Liver (tissue), 9 donors: ENCODE data around the gene TRIO. TPM values are rescaled to one million over a fixed set of nuclear protein-coding genes. Genes with fewer than 3 reads are reported as not detected.

ENCODE experiments used
- DNase-seq: peaks from one replicate; pipeline ENCODE4 v3.0.0-alpha.2; 2017; ENCODE audit warnings: low spot score
- H3K27ac ChIP-seq, 2 donors: one replicate each; pipeline ENCODE4 v1.7.0; 2013; ENCODE audit warnings: inconsistent platforms in 2 of 2, low read length in 2 of 2, control low read depth in 1 of 2, low read depth in 1 of 2, mild to moderate bottlenecking in 1 of 2
- H3K27me3 ChIP-seq, 4 donors: one replicate each; pipeline versions ENCODE4 v1.6.1 to v1.7.0; 2013; ENCODE audit warnings: low read length in 3 of 4, inconsistent platforms in 1 of 4, mild to moderate bottlenecking in 1 of 4, moderate library complexity in 1 of 4; ENCODE audit not compliant: control insufficient read depth in 4 of 4, insufficient read depth in 4 of 4
- H3K36me3 ChIP-seq, 4 donors: one replicate each; pipeline versions ENCODE4 v1.6.1 to v1.7.0; 2013; ENCODE audit warnings: low read length in 3 of 4, mild to moderate bottlenecking in 3 of 4, low read depth in 1 of 4, moderate library complexity in 1 of 4; ENCODE audit not compliant: control insufficient read depth in 4 of 4, insufficient read depth in 3 of 4
- H3K4me1 ChIP-seq, 4 donors: one replicate each; pipeline versions ENCODE4 v1.6.1 to v1.7.0; 2013; ENCODE audit warnings: low read length in 3 of 4, mild to moderate bottlenecking in 3 of 4, moderate library complexity in 1 of 4; ENCODE audit not compliant: control insufficient read depth in 4 of 4, insufficient read depth in 4 of 4
- H3K4me3 ChIP-seq, 3 donors: one replicate each; pipeline versions ENCODE4 v1.6.1 to v1.7.0; 2013; ENCODE audit warnings: low read length in 3 of 3, control low read depth in 1 of 3, low read depth in 1 of 3, mild to moderate bottlenecking in 1 of 3
- H3K9ac ChIP-seq, 2 donors: one replicate each; pipeline ENCODE4 v1.7.0; 2013; ENCODE audit warnings: low read length in 2 of 2, mild to moderate bottlenecking in 2 of 2, moderate library complexity in 2 of 2, control low read depth in 1 of 2, low read depth in 1 of 2
- H3K9me3 ChIP-seq, 4 donors: one replicate each; pipeline versions ENCODE4 v1.6.1 to v1.7.0; 2013; ENCODE audit warnings: low read length in 3 of 4; ENCODE audit not compliant: control insufficient read depth in 4 of 4
- ATF3 ChIP-seq: IDR thresholded peaks from 2 replicates; pipeline ENCODE4 v1.6.1; 2016; ENCODE audit warnings: antibody characterized with exemption
- CTCF ChIP-seq: fragments of 150-350 bp; IDR thresholded peaks from 2 replicates; pipeline ENCODE4 v1.5.1; 2017; ENCODE audit warnings: improper control_type of control experiment, low read depth, low read length; ENCODE audit not compliant: missing input control
- EGR1 ChIP-seq, 2 donors: IDR thresholded peaks; 2 replicates each; pipeline ENCODE4 v1.6.1; 2016 to 2018; ENCODE audit warnings: antibody characterized with exemption in 2 of 2, low read depth in 2 of 2
- FOXA1 ChIP-seq: IDR thresholded peaks from 2 replicates; pipeline ENCODE4 v1.6.1; 2016; ENCODE audit warnings: antibody characterized with exemption
- GABPA ChIP-seq, 2 donors: IDR thresholded peaks in 1 of 2; conservative IDR thresholded peaks in 1 of 2; 2 replicates each; pipeline ENCODE4 v1.6.1; 2016; ENCODE audit warnings: antibody characterized with exemption in 2 of 2, mild to moderate bottlenecking in 1 of 2, moderate library complexity in 1 of 2
- HNF4A ChIP-seq, 2 donors: conservative IDR thresholded peaks; 2 replicates each; pipeline ENCODE4 v1.6.1; 2016; ENCODE audit warnings: antibody characterized with exemption in 2 of 2, mild to moderate bottlenecking in 2 of 2
- HNF4G ChIP-seq: IDR thresholded peaks from 2 replicates; pipeline ENCODE4 v1.6.1; 2016; ENCODE audit warnings: antibody characterized with exemption
- JUND ChIP-seq, 2 donors: IDR thresholded peaks; 2 replicates each; pipeline ENCODE4 v1.6.1; 2016; ENCODE audit warnings: antibody characterized with exemption in 2 of 2
- NR2F2 ChIP-seq: IDR thresholded peaks from 2 replicates; pipeline ENCODE4 v1.6.1; 2016; ENCODE audit warnings: antibody characterized with exemption
- REST ChIP-seq: IDR thresholded peaks from 2 replicates; pipeline ENCODE4 v1.6.1; 2016; ENCODE audit warnings: antibody characterized with exemption, mild to moderate bottlenecking
- RXRA ChIP-seq, 2 donors: IDR thresholded peaks; 2 replicates each; pipeline ENCODE4 v1.6.1; 2017 to 2018; ENCODE audit warnings: antibody characterized with exemption in 2 of 2, mild to moderate bottlenecking in 1 of 2
- SP1 ChIP-seq: IDR thresholded peaks from 2 replicates; pipeline ENCODE4 v1.6.1; 2018; ENCODE audit warnings: antibody characterized with exemption, mild to moderate bottlenecking
- TAF1 ChIP-seq: conservative IDR thresholded peaks from 2 replicates; pipeline ENCODE4 v1.6.1; 2016; ENCODE audit warnings: antibody characterized with exemption, mild to moderate bottlenecking
- YY1 ChIP-seq: IDR thresholded peaks from 2 replicates; pipeline ENCODE4 v1.6.1; 2016; ENCODE audit warnings: antibody characterized with exemption, mild to moderate bottlenecking
- WGBS: extraction: QIAGEN DNeasy Blood & Tissue Kit; methylation state at CpG from one replicate; pipeline ENCODE4 v1.1.7; 2013; 5-methylcytosine and 5-hydroxymethylcytosine counted together
- polyA plus RNA-seq, 2 donors: library from polyadenylated mRNA; stranded (reverse) in 1 of 2; unstranded in 1 of 2; fragments of 200-250 nt in 1 of 2; fragments of >200 nt in 1 of 2; fragmentation: Nextera tagmentation in 1 of 2; extraction: Ambion mirVana in 1 of 2; gene quantifications; one replicate each; pipeline versions ENCODE4 v1.2.1 to v1.2.3, GENCODE V29; 2013 to 2015
- total RNA-seq, 2 donors: library from RNA; depleted of rRNA; stranded (reverse); fragments of >200 nt; gene quantifications; one replicate each; pipeline ENCODE4 v1.2.3, GENCODE V29; 2014
- donor health status: healthy.
- donor health status: healthy.
- donor health status: healthy.
- donor health status: healthy.
- donor health status: healthy.

TRIO gene
- total and polyA plus RNA-seq, 4 donors: 8.5 to 86.2 (median 16.0) TPM

- TF ChIP-seq CTCF (no peak), HNF4G (no peak), TAF1 (no peak), FOXA1 (no peak), RXRA (IDR thresholded peaks at IDR 0.05) (no peak), HNF4A (conservative IDR thresholded peaks at IDR 0.05) (no peak)
Measured at GRCh38 chr5:14347522-14347921, 204.4 kb downstream of the TRIO start (continued).

GRCh38 chr5:14348142-14348541 is 205.0 kb downstream of the TRIO start:
- no peak for DNase-seq
- H3K36me3 ChIP-seq: peaks cover 0 to 5% (median 2%) of the 10 kb centered on the region in 4 donors
- WGBS: 90% methylated on average over 5 of the region's 5 CpGs
- no peak overlapping the region for H3K4me3 ChIP-seq
- H3K27ac ChIP-seq: no peak overlapping the region
- peaks cover 0 to 13% (median 0%) of the 10 kb centered on the region in 4 donors for H3K4me1 ChIP-seq
- no peak overlapping the region for H3K9ac ChIP-seq
- H3K27me3 ChIP-seq: no peaks in the 10 kb centered on the region
- no peaks in the 10 kb centered on the region for H3K9me3 ChIP-seq
- TF ChIP-seq REST (no peak), GABPA (IDR thresholded peaks at IDR 0.05 in 1 of 2, conservative IDR thresholded peaks at IDR 0.05 in 1 of 2) (no peak)

- peaks cover 0 to 8% (median 0%) of the 10 kb centered on the region in 4 donors for H3K4me1 ChIP-seq
- H3K27ac ChIP-seq: no peak overlapping the region
- no peaks in the 10 kb centered on the region for H3K27me3 ChIP-seq
- H3K9me3 ChIP-seq: no peaks in the 10 kb centered on the region
- TF ChIP-seq HNF4G (no peak), YY1 (no peak), ATF3 (no peak), RXRA (IDR thresholded peaks at IDR 0.05) (no peak), SP1 (no peak), JUND (IDR thresholded peaks at IDR 0.05) (no peak), TAF1 (no peak), GABPA (IDR thresholded peaks at IDR 0.05 in 1 of 2, conservative IDR thresholded peaks at IDR 0.05 in 1 of 2) (no peak), REST (no peak), CTCF (no peak), HNF4A (conservative IDR thresholded peaks at IDR 0.05) (no peak), NR2F2 (no peak), EGR1 (IDR thresholded peaks at IDR 0.05; ENCODE audit: low read depth in 2 of 2) (no peak), FOXA1 (no peak)
- no peak for DNase-seq
- H3K36me3 ChIP-seq: peaks cover 0 to 5% (median 2%) of the 10 kb centered on the region in 4 donors
- no peak overlapping the region for H3K4me3 ChIP-seq
- no peak overlapping the region for H3K9ac ChIP-seq
- 95% methylated on average over 8 of the region's 8 CpGs for WGBS
Measured at GRCh38 chr5:14349029-14349428, 205.9 kb downstream of the TRIO start.
